Measurements from ENCODE around the gene ABHD17B.

- TF ChIP-seq POLR2A (IDR thresholded peaks at IDR 0.05), result no peak
- TF ChIP-seq CTCF (IDR thresholded peaks at IDR 0.05), result no peak
Measured at GRCh38 chr9:71854811-71855210, 56.2 kb downstream of the ABHD17B start.
